ENCODE data around the gene NDUFS8.

Gene NDUFS8

DNA sequence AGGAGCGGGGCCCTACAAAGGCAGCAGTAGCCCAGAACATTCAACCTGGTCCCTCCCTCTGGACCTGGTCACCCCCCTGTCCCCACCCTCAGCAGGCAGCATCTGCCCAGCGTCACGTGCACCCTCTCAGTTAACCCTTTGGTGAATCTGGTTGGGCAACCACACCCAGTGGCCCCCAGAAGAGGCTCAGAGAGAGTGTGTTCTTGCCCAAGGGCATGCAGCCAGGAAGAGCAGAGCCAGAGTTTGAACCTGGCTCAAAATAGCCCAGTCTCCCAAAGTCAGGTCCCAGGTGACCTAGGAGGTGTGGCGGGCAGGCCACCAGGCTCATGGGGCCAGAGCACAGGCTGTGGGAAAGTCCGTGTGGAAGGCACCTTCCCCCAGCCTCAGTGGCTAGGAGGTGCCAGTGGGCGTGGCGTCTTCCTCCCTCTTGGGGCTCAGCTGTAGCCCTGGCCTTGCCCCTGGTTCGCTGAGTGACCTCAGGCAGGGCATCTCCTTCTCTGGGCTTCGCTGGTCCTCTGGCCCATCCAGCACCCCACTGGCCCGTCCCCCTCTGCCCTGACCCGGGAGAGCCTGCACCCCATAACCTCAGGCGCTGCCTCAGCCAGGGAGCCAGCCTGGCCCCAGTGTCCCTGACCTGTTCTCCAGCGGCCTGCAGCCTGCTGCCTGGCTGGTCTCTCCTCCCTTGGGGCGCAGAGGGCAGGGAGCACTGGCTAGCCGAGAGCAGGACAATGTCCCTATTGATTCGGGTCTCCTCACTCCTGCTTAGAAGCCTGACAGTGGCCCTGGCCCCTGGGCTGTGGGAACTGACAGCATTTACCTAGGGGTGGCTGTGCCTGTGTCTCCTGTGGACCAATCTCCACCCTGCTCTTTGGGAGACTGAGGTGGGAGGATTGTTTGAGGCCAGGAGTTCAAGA, 13.3 kb upstream of the NDUFS8 start:
- DNase-seq = no peak

DNA sequence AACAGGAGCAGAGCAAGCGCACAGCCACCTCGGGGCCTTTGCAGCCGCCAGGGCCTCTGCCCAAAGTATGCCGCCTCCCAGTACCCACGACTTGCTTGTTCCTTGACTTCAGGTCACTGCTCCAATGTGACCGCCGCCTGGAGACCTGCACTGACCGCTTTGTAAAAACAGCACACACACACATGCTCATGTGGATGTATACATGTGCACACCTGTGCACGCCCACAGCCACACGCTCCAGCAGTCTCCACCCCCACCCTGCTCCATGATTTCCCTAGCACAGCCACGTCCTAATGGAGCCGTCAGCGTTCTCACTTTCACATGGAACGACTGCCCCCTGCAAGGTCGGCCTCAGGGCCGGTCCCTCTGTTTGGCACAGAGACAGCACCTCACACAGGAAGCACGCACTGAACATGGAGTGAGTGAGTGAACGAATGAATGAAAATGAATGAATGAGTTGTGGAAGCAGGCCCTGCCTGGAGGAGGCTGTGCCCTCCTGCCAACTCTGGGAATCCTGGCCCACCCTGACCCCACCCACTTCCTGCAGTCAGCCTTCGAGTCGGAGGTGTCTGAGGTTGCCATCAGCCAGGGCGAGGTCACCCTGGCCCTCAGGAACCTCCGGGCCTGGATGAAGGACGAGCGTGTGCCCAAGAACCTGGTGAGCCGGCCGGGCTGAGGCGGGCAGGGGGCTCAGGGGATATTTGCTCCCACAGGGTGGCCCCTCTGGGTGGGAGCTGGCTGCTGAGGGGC, 12.3 kb upstream of the NDUFS8 start:
- DNase-seq = no peak

GRCh38 chr11:68018730-68019190, 11.7 kb upstream of the NDUFS8 start:
- no peak for DNase-seq

DNA sequence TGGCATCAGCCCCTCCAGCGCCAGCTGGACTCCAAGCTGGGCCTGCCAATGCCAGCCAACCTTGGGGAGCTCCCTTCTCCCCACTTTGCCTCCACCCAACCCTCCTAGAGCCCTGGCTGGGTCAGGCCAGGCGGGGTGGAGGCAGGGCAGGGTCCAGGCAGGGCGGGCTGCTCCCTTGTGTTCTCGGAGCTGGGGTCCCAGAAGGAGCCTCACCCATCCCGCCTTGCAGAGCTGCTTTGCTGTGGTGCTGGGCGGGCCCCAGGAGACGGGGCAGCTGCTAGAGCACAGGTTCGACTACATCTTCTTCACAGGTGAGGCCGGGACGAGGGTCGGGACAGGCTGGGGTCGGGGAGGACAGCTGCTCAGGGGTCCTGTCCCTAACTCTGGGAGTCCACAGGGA, 11.0 kb upstream of the NDUFS8 start:
- DNase-seq = no peak

- no peak for DNase-seq
Measured at GRCh38 chr11:68020575-68020974, 9.9 kb upstream of the NDUFS8 start.

- DNase-seq = no peak
Measured at GRCh38 chr11:68021167-68021787, 9.2 kb upstream of the NDUFS8 start.

DNA sequence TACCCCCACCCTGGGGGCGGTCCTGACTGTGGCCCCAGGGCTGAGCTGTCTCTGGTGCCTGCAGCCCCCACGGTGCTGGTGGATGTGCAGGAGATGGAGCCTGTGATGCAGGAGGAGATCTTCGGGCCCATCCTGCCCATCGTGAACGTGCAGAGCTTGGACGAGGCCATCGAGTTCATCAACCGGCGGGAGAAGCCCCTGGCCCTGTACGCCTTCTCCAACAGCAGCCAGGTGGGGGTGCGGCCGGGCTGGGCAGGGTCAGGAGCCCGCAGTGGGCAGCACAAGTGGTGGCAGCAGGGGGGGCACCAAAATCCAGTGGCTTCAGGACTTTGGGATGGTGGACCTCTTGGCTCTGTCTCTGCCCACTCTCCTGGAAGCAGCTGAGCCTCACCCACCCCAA, 8.0 kb upstream of the NDUFS8 start:
- no peak for DNase-seq

- no peak for DNase-seq
Measured at GRCh38 chr11:68024508-68024907, 6.0 kb upstream of the NDUFS8 start.

DNA sequence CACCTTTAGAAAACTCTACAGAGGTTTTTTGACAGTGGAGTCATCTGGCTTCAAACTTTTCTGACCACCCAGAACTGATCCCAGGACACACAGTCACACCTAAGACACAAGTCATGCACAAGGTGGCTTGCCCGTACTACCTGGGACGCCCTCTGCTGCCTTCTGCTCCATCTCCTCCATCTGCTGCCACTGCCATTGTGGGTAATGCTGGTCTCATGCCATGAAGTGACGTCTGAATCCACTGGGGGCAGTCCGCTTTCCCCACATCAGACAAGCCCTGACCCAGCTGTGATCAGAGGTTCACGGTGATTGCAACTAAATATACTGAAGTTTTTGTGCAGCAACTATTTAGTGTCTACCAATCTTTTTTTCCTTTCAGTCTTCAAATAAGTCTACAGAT, 5.4 kb upstream of the NDUFS8 start:
- DNase-seq = no peak

DNA sequence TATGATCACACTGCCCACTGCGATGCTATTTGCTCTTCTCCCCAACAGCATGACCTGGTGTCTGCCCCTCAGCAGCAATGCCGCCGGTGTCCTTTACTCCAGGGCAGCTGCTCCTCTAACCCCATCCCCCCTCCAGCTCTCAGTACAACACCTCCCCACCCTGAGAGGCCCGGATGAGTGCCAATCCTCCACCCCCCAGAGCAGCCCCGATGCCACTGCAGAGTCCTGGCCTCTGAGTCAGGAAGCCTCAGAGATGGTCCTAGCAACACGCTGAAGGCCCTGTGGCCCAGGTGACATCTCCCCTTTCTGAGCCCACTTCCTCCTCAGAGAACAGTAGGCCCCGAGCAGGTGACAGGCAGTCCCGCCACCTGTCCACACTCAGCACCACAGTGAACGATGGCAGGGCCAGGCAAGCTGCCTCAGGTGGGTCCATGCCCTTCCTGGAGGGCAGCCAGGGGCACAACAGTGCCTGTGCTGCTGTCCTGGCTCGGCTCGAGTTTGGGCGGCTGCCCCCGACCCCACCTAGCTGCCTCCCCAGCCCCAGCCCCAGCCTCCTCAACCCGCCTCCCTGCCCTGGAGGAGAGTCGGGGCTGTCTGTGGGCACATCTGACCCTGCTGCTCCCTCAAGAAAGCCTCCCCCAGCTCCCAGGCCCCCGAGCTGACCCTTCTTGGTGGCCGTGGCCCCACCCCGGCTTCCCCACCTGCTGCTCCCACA, 3.9 kb upstream of the NDUFS8 start:
- no peak for DNase-seq

GRCh38 chr11:68027667-68028066, 2.8 kb upstream of the NDUFS8 start:
- DNase-seq = no peak

DNA sequence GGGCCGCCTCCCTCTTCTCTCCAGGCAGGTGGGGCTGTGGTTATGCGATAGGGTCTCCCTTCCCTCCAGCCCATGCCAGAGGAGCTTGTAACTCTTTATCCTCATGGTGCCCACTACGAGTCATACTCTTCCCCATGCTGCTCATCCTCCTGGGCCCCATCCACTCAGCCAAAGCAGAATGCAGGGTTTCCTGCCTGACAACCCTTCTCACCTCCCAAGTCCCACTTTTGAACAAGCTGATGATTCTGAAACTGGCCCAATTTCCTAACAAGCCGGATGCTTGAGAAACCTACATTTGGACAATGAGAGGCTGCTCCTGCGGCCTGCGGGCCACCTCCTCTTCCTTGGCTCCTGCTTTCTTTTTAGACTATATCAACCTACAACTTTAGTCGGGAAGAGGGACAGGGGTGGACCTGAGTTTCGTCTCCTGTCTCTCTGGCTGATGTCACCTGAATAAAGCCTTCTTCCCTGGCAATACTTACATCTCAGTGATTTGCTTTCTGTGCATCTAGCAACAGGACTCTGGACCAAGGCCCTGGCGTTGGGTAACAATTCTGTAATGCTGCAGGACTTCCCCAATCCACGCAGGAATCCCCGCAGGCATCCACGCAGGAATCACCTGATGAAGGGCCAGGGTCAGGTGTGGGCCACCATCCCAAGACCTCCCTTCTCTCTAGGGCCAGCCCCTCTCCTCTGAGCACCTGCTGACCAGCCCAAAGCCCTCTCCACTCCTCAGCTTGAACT, 1.5 kb upstream of the NDUFS8 start:
- no peak for DNase-seq

- DNase-seq = no peak
Measured at GRCh38 chr11:68031144-68031464, 623 bp downstream of the NDUFS8 start.

DNA sequence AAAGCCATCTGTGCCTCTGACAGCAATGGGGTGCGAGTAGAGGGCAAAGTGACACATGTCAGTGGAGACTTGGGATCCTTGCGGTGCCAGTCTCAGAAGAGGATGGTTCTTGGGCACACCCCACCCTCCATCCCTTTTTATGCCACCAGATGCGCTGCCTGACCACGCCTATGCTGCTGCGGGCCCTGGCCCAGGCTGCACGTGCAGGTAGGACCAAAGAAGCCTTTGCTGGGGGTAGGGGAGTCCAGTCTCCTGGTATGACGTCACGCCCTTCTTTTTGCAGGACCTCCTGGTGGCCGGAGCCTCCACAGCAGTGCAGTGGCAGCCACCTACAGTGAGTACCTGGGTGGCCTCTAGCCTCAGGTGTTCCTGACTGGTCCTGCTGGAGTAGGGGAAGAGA, 1.5 kb downstream of the NDUFS8 start:
- no peak for DNase-seq

DNA sequence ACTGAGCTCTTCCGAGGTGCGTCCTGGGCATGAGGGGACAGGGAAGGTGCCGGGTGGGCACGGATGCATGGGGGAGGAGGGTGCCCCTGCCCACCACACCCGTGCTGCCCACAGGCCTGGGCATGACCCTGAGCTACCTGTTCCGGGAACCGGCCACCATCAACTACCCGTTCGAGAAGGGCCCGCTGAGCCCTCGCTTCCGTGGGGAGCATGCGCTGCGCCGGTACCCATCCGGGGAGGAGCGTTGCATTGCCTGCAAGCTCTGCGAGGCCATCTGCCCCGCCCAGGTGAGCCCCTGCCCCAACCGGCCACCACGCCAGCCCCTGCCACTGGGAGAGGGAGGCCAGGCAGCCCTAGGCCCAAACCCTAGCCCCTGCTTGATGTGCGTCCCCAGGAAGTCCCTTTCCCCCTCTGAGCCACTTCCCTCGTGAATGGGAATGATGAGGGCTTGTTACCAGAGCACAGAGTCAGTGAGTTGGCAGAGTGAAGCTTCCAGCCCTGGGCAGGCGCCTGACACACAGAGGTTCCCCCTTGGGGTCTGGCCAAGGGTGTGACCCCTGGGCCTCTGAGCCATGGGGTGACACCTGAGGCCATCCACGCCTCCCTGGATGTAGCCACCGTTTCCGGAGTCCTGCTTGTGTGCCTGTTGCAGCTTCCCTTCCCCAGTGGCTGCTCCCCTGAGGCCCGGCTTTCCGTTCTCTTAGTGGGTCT, 2.7 kb downstream of the NDUFS8 start:
- DNase-seq = no peak

GRCh38 chr11:68033708-68034045, 3.2 kb downstream of the NDUFS8 start:
- no peak for DNase-seq

GRCh38 chr11:68035266-68035876, 4.9 kb downstream of the NDUFS8 start:
- no peak for DNase-seq

- no peak for DNase-seq
Measured at GRCh38 chr11:68036141-68036716, 5.7 kb downstream of the NDUFS8 start.

DNA sequence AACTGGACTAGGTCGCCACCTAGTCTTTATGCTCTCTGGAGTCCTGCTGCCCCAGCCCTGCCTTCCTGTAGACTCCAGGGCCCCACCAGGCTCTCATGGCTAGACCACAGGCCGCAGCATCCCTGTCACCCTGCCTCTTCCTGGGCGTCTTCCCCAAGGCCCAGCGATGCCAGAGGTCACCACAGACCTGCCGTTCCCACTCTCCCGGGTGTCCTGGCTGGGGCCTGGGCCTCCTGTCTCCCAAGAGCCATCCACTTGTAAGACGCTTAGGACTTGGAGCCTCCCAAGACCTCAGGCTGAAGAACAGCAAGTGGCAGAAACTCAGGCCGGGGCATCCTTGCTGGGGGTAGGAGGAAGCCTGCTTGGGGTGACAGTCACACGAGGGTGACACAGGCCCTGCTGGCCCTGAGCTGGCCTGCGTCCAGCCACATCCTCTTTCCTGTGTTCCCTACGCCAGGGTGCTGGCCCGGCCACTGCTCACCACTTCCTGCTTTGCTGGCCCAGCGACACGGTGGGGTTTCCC, 6.3 kb downstream of the NDUFS8 start:
- DNase-seq = no peak

GRCh38 chr11:68037411-68038225, 7.1 kb downstream of the NDUFS8 start:
- DNase-seq = no peak

Data from NCI-H1417 treated with DMSO at 0.1 percent for 48 hours (cell line).